IPS-11a (cell line): Measurements from ENCODE around the gene CACNG7.

Experiments
- H3K4me3 ChIP-seq: one replicate; pipeline ENCODE4 v1.5.1; 2013; ENCODE audit warnings: low read depth, low read length, control low read depth

Gene CACNG7

GRCh38 chr19:53908935-53909415, at the start of gene CACNG7:
Gene CACNG7 (plus strand): TSS chr19:53909278. CDS start chr19:53912832, 3,554 bp downstream.
- H3K4me3 ChIP-seq = peak within 1 kb of the TSS; percentile 55

- H3K4me3 ChIP-seq = no peak overlapping the region
These were observed 44.7 kb upstream of the CACNG7 start for GRCh38 chr19:53864308-53864836.

- peak overlapping the region; percentile 46 for H3K4me3 ChIP-seq
These were observed 43.6 kb upstream of the CACNG7 start for GRCh38 chr19:53865523-53865917.

GRCh38 chr19:53865918-53866864, 42.9 kb upstream of the CACNG7 start:
- peak overlapping the region; percentile 46 for H3K4me3 ChIP-seq

GRCh38 chr19:53866865-53867224, 42.2 kb upstream of the CACNG7 start:
- peak overlapping the region; percentile 46 for H3K4me3 ChIP-seq

- H3K4me3 ChIP-seq = peak within 1 kb of the TSS; percentile 94
These were observed 41.6 kb upstream of the CACNG7 start, which contains the start of gene MYADM for GRCh38 chr19:53867225-53868090. Gene MYADM (plus strand): TSS chr19:53867883. CDS start chr19:53873530, 5,647 bp downstream.

- peak overlapping the region; percentile 94 for H3K4me3 ChIP-seq
These were observed 40.8 kb upstream of the CACNG7 start for GRCh38 chr19:53868091-53868891.

- peak overlapping the region; percentile 69 for H3K4me3 ChIP-seq
These were observed 39.9 kb upstream of the CACNG7 start for GRCh38 chr19:53868892-53869804.

GRCh38 chr19:53869805-53870484, 39.1 kb upstream of the CACNG7 start:
- peak overlapping the region; percentile 69 for H3K4me3 ChIP-seq

- no peak overlapping the region for H3K4me3 ChIP-seq
These were observed 38.6 kb upstream of the CACNG7 start for GRCh38 chr19:53870485-53870844.

GRCh38 chr19:53871454-53871853, 37.6 kb upstream of the CACNG7 start:
- no peak overlapping the region for H3K4me3 ChIP-seq

- no peak overlapping the region for H3K4me3 ChIP-seq
These were observed 36.3 kb upstream of the CACNG7 start for GRCh38 chr19:53872762-53873161.

GRCh38 chr19:53873773-53874605, 35.1 kb upstream of the CACNG7 start:
- H3K4me3 ChIP-seq = no peak overlapping the region

GRCh38 chr19:53874606-53874990, 34.5 kb upstream of the CACNG7 start:
- H3K4me3 ChIP-seq = no peak overlapping the region

GRCh38 chr19:53875602-53876325, 33.3 kb upstream of the CACNG7 start:
- H3K4me3 ChIP-seq = no peak overlapping the region

GRCh38 chr19:53876651-53877224, 32.3 kb upstream of the CACNG7 start:
- no peak overlapping the region for H3K4me3 ChIP-seq

GRCh38 chr19:53877361-53877766, 31.7 kb upstream of the CACNG7 start:
- no peak overlapping the region for H3K4me3 ChIP-seq
